Loucy (cell line): ENCODE data around the gene PLEKHG7.

Source experiments
- CTCF ChIP-seq: fragments of 200-600 bp; sonication (generic); conservative IDR thresholded peaks from 2 replicates; pipeline ENCODE4 v1.5.1; 2014; ENCODE audit warnings: mild to moderate bottlenecking, antibody characterized with exemption, low read length
- EZH2phosphoT487 ChIP-seq: fragments of 200-600 bp; IDR thresholded peaks from 2 replicates; pipeline ENCODE4 v1.6.1; 2018; ENCODE audit warnings: antibody characterized with exemption, mild to moderate bottlenecking, moderate library complexity, borderline replicate concordance

- TF ChIP-seq CTCF (no peak), EZH2phosphoT487 (no peak)
Measured at GRCh38 chr12:92743026-92743425, 40.2 kb downstream of the PLEKHG7 start.
